CD8-positive, alpha-beta memory T cell (primary cell): ENCODE results near the gene TSKU. TPM values are rescaled to one million over a fixed set of nuclear protein-coding genes. Genes with fewer than 3 reads are reported as not detected.

ENCODE experiments used
- CTCF ChIA-PET: fragments of 350-600 bp; sonication (Branson Sonifier 250); formaldehyde crosslinking; loops from one replicate; lab custom pipeline; 2021; ENCODE audit warnings: antibody characterized with exemption; lab: Charles Lee
- POLR2A ChIA-PET: fragments of 350-600 bp; sonication (Branson Sonifier 250); formaldehyde crosslinking; loops from one replicate; lab custom pipeline; 2021; ENCODE audit warnings: antibody characterized with exemption; lab: Charles Lee
- DNase-seq, 5 donors: peaks; one replicate each; pipeline versions ENCODE4 v3.0.0 to v3.0.0-alpha.2; 2020 to 2022; ENCODE audit warnings: mixed read lengths in 1 of 5
- H3K27ac ChIP-seq: one replicate; pipeline ENCODE4 v1.7.0; 2013; ENCODE audit warnings: low read depth, mild to moderate bottlenecking, low read length, moderate library complexity
- H3K27me3 ChIP-seq: 2 replicates; pipeline ENCODE4 v1.7.0; 2013; ENCODE audit warnings: low read length, mild to moderate bottlenecking; ENCODE audit not compliant: insufficient read depth, poor library complexity, severe bottlenecking
- H3K36me3 ChIP-seq: 2 replicates; pipeline ENCODE4 v1.7.0; 2013; ENCODE audit warnings: mild to moderate bottlenecking, low read length, moderate library complexity; ENCODE audit not compliant: insufficient read depth
- H3K4me1 ChIP-seq: 2 replicates; pipeline ENCODE4 v1.7.0; 2013; ENCODE audit warnings: mild to moderate bottlenecking, low read length, moderate library complexity; ENCODE audit not compliant: insufficient read depth
- H3K4me3 ChIP-seq: 2 replicates; pipeline ENCODE4 v1.7.0; 2013; ENCODE audit warnings: mild to moderate bottlenecking, low read length
- H3K9me3 ChIP-seq: 2 replicates; pipeline ENCODE4 v1.7.0; 2013; ENCODE audit warnings: mild to moderate bottlenecking, low read length
- H3K27ac Mint-ChIP-seq, 8 donors: one replicate each; pipeline ENCODE4 v1.8.0; 2020 to 2021; ENCODE audit warnings: mixed read lengths in 8 of 8, mild to moderate bottlenecking in 6 of 8, inconsistent platforms in 3 of 8, moderate library complexity in 3 of 8
- H3K27me3 Mint-ChIP-seq, 2 donors: one replicate each; pipeline ENCODE4 v1.8.0; 2020 to 2021; ENCODE audit warnings: mixed read lengths in 2 of 2, mild to moderate bottlenecking in 1 of 2, moderate library complexity in 1 of 2
- H3K36me3 Mint-ChIP-seq, 3 donors: one replicate each; pipeline ENCODE4 v1.8.0; 2020 to 2021; ENCODE audit warnings: mixed read lengths in 3 of 3, inconsistent platforms in 1 of 3, mild to moderate bottlenecking in 1 of 3
- H3K4me1 Mint-ChIP-seq, 3 donors: one replicate each; pipeline ENCODE4 v1.8.0; 2020 to 2021; ENCODE audit warnings: mixed read lengths in 3 of 3, inconsistent platforms in 1 of 3, mild to moderate bottlenecking in 1 of 3
- H3K4me3 Mint-ChIP-seq, 7 donors: one replicate each; pipeline ENCODE4 v1.8.0; 2020 to 2021; ENCODE audit warnings: mixed read lengths in 7 of 7, mild to moderate bottlenecking in 6 of 7, moderate library complexity in 4 of 7, inconsistent platforms in 2 of 7
- H3K9me3 Mint-ChIP-seq, 5 donors: one replicate each; pipeline ENCODE4 v1.8.0; 2020 to 2022; ENCODE audit warnings: mixed read lengths in 5 of 5, mild to moderate bottlenecking in 3 of 5, moderate library complexity in 2 of 5, inconsistent platforms in 1 of 5
- polyA plus RNA-seq: library from polyadenylated mRNA; unstranded; fragments of 300-500 nt; fragmentation: Illumina TruSeq; gene quantifications from one replicate; pipeline ENCODE4 v1.2.3, GENCODE V29; 2021
- total RNA-seq, 2 experiments: library from RNA; stranded (reverse); gene quantifications; one replicate each; pipeline ENCODE4 v1.2.3, GENCODE V29; 2021

Gene TSKU
- total and polyA plus RNA-seq, 3 experiments from 2014 or later: 0.11 to 0.13 TPM; not detected in 1

- Histone ChIP-seq H3K27ac (no peak overlapping the region), H3K4me3 (no peak overlapping the region), H3K36me3 (no peaks in the 10 kb centered on the region), H3K27me3 (no peaks in the 10 kb centered on the region), H3K4me1 (peaks cover 7% of the 10 kb centered on the region), H3K9me3 (no peaks in the 10 kb centered on the region)
- peak overlapping the region in 1 of 8 donors; percentile 7 for H3K27ac Mint-ChIP-seq
- H3K36me3 Mint-ChIP-seq: no peaks in the 10 kb centered on the region
- peaks cover 0 to 15% (median 5%) of the 10 kb centered on the region in 3 donors for H3K4me1 Mint-ChIP-seq
- CTCF ChIA-PET: interaction anchor here (1.4 kb wide), 1 partner anchor 74 kb away, joined by 3 read pairs; no protein-coding TSS in a partner anchor
- H3K27me3 Mint-ChIP-seq: peaks cover 1 to 2% of the 10 kb centered on the region in 2 donors
- H3K4me3 Mint-ChIP-seq: no peak overlapping the region
- POLR2A ChIA-PET: no interaction called here
- no peak for DNase-seq
- H3K9me3 Mint-ChIP-seq: no peaks in the 10 kb centered on the region
Measured at GRCh38 chr11:76795936-76796441, 12.8 kb downstream of the TSKU start.

- Histone ChIP-seq H3K4me1 (peaks cover 7% of the 10 kb centered on the region), H3K36me3 (no peaks in the 10 kb centered on the region), H3K27ac (no peak overlapping the region), H3K4me3 (no peak overlapping the region), H3K27me3 (no peaks in the 10 kb centered on the region), H3K9me3 (no peaks in the 10 kb centered on the region)
- ChIA-PET CTCF (interaction anchor here (1.4 kb wide), 1 partner anchor 75 kb away, joined by 3 read pairs; no protein-coding TSS in a partner anchor), POLR2A (no interaction called here)
- Mint-ChIP-seq H3K27me3 (peaks cover 0 to 1% of the 10 kb centered on the region in 2 donors), H3K27ac (no peak overlapping the region), H3K4me1 (peaks cover 0 to 15% (median 5%) of the 10 kb centered on the region in 3 donors), H3K36me3 (no peaks in the 10 kb centered on the region), H3K4me3 (no peak overlapping the region), H3K9me3 (no peaks in the 10 kb centered on the region)
- no peak for DNase-seq
Measured at GRCh38 chr11:76796511-76797198, 13.5 kb downstream of the TSKU start.

DNA sequence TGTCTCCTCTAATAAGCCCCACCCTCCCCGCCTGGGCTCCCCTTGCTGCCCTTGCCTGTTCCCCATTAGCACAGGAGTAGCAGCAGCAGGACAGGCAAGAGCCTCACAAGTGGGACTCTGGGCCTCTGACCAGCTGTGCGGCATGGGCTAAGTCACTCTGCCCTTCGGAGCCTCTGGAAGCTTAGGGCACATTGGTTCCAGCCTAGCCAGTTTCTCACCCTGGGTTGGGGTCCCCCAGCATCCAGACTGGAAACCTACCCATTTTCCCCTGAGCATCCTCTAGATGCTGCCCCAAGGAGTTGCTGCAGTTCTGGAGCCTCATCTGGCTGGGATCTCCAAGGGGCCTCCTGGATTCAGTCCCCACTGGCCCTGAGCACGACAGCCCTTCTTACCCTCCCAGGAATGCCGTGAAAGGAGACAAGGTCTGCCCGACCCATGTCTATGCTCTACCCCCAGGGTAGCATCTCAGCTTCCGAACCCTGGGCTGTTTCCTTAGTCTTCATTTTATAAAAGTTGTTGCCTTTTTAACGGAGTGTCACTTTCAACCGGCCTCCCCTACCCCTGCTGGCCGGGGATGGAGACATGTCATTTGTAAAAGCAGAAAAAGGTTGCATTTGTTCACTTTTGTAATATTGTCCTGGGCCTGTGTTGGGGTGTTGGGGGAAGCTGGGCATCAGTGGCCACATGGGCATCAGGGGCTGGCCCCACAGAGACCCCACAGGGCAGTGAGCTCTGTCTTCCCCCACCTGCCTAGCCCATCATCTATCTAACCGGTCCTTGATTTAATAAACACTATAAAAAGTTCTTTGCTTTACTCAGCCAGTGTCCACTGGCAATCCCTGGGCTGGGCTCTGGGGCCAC lies 14.4 kb downstream of the TSKU start:
- Histone ChIP-seq H3K27me3 (no peaks in the 10 kb centered on the region), H3K4me3 (no peak overlapping the region), H3K4me1 (peaks cover 7% of the 10 kb centered on the region), H3K27ac (no peak overlapping the region), H3K9me3 (no peaks in the 10 kb centered on the region), H3K36me3 (no peaks in the 10 kb centered on the region)
- peaks cover 0 to 15% (median 5%) of the 10 kb centered on the region in 3 donors for H3K4me1 Mint-ChIP-seq
- POLR2A ChIA-PET: no interaction called here
- H3K9me3 Mint-ChIP-seq: no peaks in the 10 kb centered on the region
- H3K36me3 Mint-ChIP-seq: no peaks in the 10 kb centered on the region
- CTCF ChIA-PET: interaction anchor here (0.6 to 5.9 kb wide), 6 partner anchors 9 to 76 kb away, joined by 3 to 38 read pairs (median 5); no protein-coding TSS in a partner anchor
- peaks cover 0 to 1% of the 10 kb centered on the region in 2 donors for H3K27me3 Mint-ChIP-seq
- no peak for DNase-seq
- no peak overlapping the region for H3K4me3 Mint-ChIP-seq
- H3K27ac Mint-ChIP-seq: peak overlapping the region in 3 of 8 donors; percentile 24 to 68 (median 28)

- Mint-ChIP-seq H3K9me3 (no peaks in the 10 kb centered on the region), H3K27me3 (peaks cover 1 to 3% of the 10 kb centered on the region in 2 donors), H3K27ac (peak overlapping the region in 4 of 8 donors; percentile 24 to 34 (median 29)), H3K4me1 (peaks cover 0 to 15% (median 5%) of the 10 kb centered on the region in 3 donors), H3K4me3 (peak overlapping the region in 5 of 7 donors; percentile 0 to 84 (median 10)), H3K36me3 (no peaks in the 10 kb centered on the region)
- ChIA-PET CTCF (interaction anchor here (0.6 to 5.9 kb wide), 9 partner anchors 10 to 591 kb away, joined by 3 to 38 read pairs (median 5); no protein-coding TSS in a partner anchor), POLR2A (no interaction called here)
- Histone ChIP-seq H3K9me3 (no peaks in the 10 kb centered on the region), H3K4me1 (peaks cover 7% of the 10 kb centered on the region), H3K4me3 (no peak overlapping the region), H3K27ac (no peak overlapping the region), H3K27me3 (no peaks in the 10 kb centered on the region), H3K36me3 (no peaks in the 10 kb centered on the region)
- no peak for DNase-seq
Measured at GRCh38 chr11:76798202-76798581, 15.0 kb downstream of the TSKU start.

- H3K27me3 Mint-ChIP-seq: peaks cover 4 to 7% of the 10 kb centered on the region in 2 donors
- no peaks in the 10 kb centered on the region for H3K9me3 Mint-ChIP-seq
- CTCF ChIA-PET: interaction anchor here (0.7 to 5.9 kb wide), 11 partner anchors 10 to 591 kb away, joined by 3 to 38 read pairs (median 5); no protein-coding TSS in a partner anchor
- peaks cover 2 to 16% (median 6%) of the 10 kb centered on the region in 3 donors for H3K4me1 Mint-ChIP-seq
- no peak overlapping the region for H3K27ac ChIP-seq
- peak overlapping the region in 6 of 7 donors; percentile 10 to 84 (median 52) for H3K4me3 Mint-ChIP-seq
- peaks cover 10% of the 10 kb centered on the region for H3K4me1 ChIP-seq
- POLR2A ChIA-PET: no interaction called here
- no peak for DNase-seq
- H3K36me3 Mint-ChIP-seq: no peaks in the 10 kb centered on the region
- H3K27ac Mint-ChIP-seq: peak overlapping the region in 4 of 8 donors; percentile 24 to 78 (median 38)
- peak overlapping the region; percentile 51 for H3K4me3 ChIP-seq
- no peaks in the 10 kb centered on the region for H3K27me3 ChIP-seq
- H3K36me3 ChIP-seq: no peaks in the 10 kb centered on the region
- H3K9me3 ChIP-seq: no peaks in the 10 kb centered on the region
Measured at GRCh38 chr11:76798671-76799065, 15.5 kb downstream of the TSKU start.

DNA sequence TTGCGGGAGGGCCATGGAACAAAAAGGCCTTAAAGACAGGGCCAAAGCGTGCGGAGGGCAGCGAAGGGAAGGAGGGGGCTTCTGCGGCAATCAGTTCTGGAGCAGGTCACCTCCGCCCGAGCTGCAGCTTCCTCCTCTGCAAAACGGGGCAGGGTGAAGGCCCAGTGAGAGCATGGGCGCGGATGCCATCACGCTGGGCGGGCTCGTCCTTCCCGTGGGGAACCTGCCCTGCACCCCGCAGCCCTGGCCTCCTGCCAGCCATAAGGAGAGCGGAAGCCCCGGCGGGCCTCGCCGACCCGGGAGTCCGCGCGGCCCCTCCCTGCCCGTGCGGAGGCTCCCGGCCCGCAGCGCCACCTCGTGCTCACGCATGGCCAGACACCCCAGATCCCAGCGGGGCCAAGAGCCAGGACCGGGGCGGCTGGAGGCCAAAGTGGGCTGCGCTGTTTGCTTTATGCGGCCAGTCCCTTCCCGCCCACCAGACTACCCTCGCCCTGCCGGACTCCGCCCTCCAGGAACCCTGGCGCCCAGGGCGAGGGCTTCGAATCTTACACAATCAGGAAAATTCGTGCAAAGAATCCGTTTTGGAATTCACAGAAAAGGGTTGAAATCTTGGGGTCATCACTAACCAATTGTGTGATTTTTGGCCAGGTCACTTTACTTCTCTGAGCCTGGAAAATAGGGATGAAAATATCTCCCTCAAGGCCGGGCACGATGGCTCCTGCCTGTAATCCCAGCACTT lies 16.1 kb downstream of the TSKU start:
- H3K4me1 ChIP-seq: peaks cover 11% of the 10 kb centered on the region
- H3K27me3 Mint-ChIP-seq: peaks cover 8 to 13% of the 10 kb centered on the region in 2 donors
- peak overlapping the region in 2 of 8 donors; percentile 46 to 58 for H3K27ac Mint-ChIP-seq
- no peaks in the 10 kb centered on the region for H3K36me3 Mint-ChIP-seq
- CTCF ChIA-PET: interaction anchor here (0.7 to 5.9 kb wide), 12 partner anchors 11 to 592 kb away, joined by 3 to 38 read pairs (median 5); no protein-coding TSS in a partner anchor
- H3K4me3 Mint-ChIP-seq: peak overlapping the region in 6 of 7 donors; percentile 38 to 84 (median 52)
- POLR2A ChIA-PET: no interaction called here
- H3K4me1 Mint-ChIP-seq: peaks cover 6 to 22% (median 7%) of the 10 kb centered on the region in 3 donors
- no peaks in the 10 kb centered on the region for H3K36me3 ChIP-seq
- H3K9me3 ChIP-seq: no peaks in the 10 kb centered on the region
- H3K4me3 ChIP-seq: peak overlapping the region; percentile 51
- H3K27ac ChIP-seq: no peak overlapping the region
- H3K9me3 Mint-ChIP-seq: no peaks in the 10 kb centered on the region
- peak; percentile 59 to 83 (median 73) for DNase-seq
- H3K27me3 ChIP-seq: no peaks in the 10 kb centered on the region

DNA sequence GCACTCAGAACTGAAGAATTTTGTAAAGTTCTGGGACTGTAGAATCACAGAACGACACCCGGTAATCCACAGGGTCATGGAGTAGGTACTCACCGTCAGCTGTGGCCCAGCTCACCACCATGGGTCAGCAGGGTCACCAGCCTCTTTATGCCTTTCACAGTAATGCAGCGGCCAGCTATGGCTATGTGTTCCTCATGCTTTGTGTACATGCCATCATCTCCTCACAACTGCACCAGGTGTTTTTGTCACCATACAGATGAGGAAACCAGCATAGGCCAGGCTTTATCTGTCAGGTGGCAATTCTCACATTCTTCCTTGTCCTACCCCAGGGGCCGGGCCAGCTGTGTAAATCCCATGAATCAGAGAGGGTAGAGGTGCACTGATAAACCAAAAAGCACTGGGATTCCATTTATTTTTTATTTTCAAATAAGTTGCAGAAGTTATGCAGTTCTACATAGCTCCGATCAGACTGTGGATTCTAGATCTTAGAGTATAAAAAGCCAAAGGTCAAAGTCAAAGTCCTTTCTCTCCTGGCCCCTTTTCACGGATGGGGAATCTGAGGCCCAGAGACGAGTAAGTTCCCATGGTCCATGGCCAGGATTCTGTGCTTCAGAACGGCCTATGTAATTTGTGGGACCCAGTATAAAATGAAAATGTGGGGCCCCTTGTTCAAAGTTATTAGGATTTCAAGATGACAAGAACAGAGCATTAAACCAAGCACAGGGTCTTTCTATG lies 17.5 kb downstream of the TSKU start:
- H3K4me3 Mint-ChIP-seq: no peak overlapping the region
- ChIA-PET CTCF (interaction anchor here (0.9 to 5.9 kb wide), 5 partner anchors 66 to 119 kb away, joined by 3 to 38 read pairs (median 5); no protein-coding TSS in a partner anchor), POLR2A (no interaction called here)
- no peaks in the 10 kb centered on the region for H3K9me3 ChIP-seq
- H3K36me3 Mint-ChIP-seq: no peaks in the 10 kb centered on the region
- H3K4me1 ChIP-seq: peaks cover 11% of the 10 kb centered on the region
- no peak for DNase-seq
- peaks cover 16 to 23% of the 10 kb centered on the region in 2 donors for H3K27me3 Mint-ChIP-seq
- no peaks in the 10 kb centered on the region for H3K9me3 Mint-ChIP-seq
- H3K36me3 ChIP-seq: no peaks in the 10 kb centered on the region
- H3K27me3 ChIP-seq: no peaks in the 10 kb centered on the region
- no peak overlapping the region for H3K27ac Mint-ChIP-seq
- H3K27ac ChIP-seq: no peak overlapping the region
- H3K4me1 Mint-ChIP-seq: peaks cover 7 to 30% (median 10%) of the 10 kb centered on the region in 3 donors
- H3K4me3 ChIP-seq: no peak overlapping the region
